Measurements from ENCODE around the gene PAIP1.

DNA sequence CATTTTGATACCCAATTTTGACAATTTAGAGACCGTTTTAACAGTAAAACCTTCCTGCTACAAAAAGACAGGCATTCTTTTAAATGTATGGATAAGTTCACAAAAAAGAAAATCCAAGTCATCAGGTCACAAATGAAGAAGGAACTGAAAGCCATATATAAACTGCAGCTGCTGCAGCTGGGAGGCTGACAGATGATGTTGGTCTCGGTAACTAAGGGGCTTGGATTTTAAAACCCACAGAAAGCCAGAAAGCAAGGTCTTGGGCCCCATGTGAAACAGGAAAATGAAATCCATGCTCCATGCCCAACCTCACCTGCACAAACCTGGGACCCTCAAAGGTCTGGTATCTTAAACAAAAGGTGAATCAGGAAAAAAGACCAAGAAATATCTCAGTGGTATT is 26.2 kb downstream of the PAIP1 start:
- TF ChIP-seq, protein P1, sequence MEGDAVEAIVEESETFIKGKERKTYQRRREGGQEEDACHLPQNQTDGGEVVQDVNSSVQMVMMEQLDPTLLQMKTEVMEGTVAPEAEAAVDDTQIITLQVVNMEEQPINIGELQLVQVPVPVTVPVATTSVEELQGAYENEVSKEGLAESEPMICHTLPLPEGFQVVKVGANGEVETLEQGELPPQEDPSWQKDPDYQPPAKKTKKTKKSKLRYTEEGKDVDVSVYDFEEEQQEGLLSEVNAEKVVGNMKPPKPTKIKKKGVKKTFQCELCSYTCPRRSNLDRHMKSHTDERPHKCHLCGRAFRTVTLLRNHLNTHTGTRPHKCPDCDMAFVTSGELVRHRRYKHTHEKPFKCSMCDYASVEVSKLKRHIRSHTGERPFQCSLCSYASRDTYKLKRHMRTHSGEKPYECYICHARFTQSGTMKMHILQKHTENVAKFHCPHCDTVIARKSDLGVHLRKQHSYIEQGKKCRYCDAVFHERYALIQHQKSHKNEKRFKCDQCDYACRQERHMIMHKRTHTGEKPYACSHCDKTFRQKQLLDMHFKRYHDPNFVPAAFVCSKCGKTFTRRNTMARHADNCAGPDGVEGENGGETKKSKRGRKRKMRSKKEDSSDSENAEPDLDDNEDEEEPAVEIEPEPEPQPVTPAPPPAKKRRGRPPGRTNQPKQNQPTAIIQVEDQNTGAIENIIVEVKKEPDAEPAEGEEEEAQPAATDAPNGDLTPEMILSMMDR (conservative IDR thresholded peaks at IDR 0.05; ENCODE audit: low read length) = no peak
- no peak for TF ChIP-seq EZH2phosphoT487 (IDR thresholded peaks at IDR 0.05; ENCODE audit: borderline replicate concordance)
